Measurements from ENCODE around the gene POLR3GL.

POLR3GL gene

GRCh38 chr1:145986551-145986950 is 22.1 kb downstream of the POLR3GL start:
- H3K27me3 ChIP-seq (ENCODE audit: insufficient read depth, insufficient read length) = no peaks in the 10 kb centered on the region
- H3K4me3 ChIP-seq (ENCODE audit: insufficient read length, low read depth) = no peak overlapping the region
- no peak for DNase-seq (ENCODE audit: low read depth, low spot score)
- no peaks in the 10 kb centered on the region for H3K9me3 ChIP-seq (ENCODE audit: insufficient read depth, low read length)
- no peak overlapping the region for H3K9ac ChIP-seq (ENCODE audit: insufficient read length, low read depth)
- peaks cover 11% of the 10 kb centered on the region for H3K4me1 ChIP-seq (ENCODE audit: insufficient read depth, insufficient read length)
- no peaks in the 10 kb centered on the region for H3K36me3 ChIP-seq (ENCODE audit: insufficient read depth, insufficient read length, low read length)
- TF ChIP-seq SUZ12 (IDR thresholded peaks at IDR 0.05; ENCODE audit: extremely low read depth, insufficient read depth, insufficient read length) (no peak), ZNF274 (IDR thresholded peaks at IDR 0.05; ENCODE audit: low read depth, low read length) (no peak)

GRCh38 chr1:145987926-145988325 is 23.4 kb downstream of the POLR3GL start:
- DNase-seq (ENCODE audit: low read depth, low spot score) = no peak
- no peak overlapping the region for H3K4me3 ChIP-seq (ENCODE audit: insufficient read length, low read depth)
- H3K36me3 ChIP-seq (ENCODE audit: insufficient read depth, insufficient read length, low read length) = peaks cover 9% of the 10 kb centered on the region
- no peaks in the 10 kb centered on the region for H3K9me3 ChIP-seq (ENCODE audit: insufficient read depth, low read length)
- peaks cover 11% of the 10 kb centered on the region for H3K4me1 ChIP-seq (ENCODE audit: insufficient read depth, insufficient read length)
- H3K27me3 ChIP-seq (ENCODE audit: insufficient read depth, insufficient read length) = no peaks in the 10 kb centered on the region
- no peak overlapping the region for H3K9ac ChIP-seq (ENCODE audit: insufficient read length, low read depth)
- TF ChIP-seq YY1 (IDR thresholded peaks at IDR 0.05; ENCODE audit: insufficient read depth, insufficient read length) (no peak), SUZ12 (IDR thresholded peaks at IDR 0.05; ENCODE audit: extremely low read depth, insufficient read depth, insufficient read length) (no peak), ZNF274 (IDR thresholded peaks at IDR 0.05; ENCODE audit: low read depth, low read length) (no peak)

GRCh38 chr1:145988773-145989172 is 24.3 kb downstream of the POLR3GL start:
- no peak for DNase-seq (ENCODE audit: low read depth, low spot score)
- H3K9ac ChIP-seq (ENCODE audit: insufficient read length, low read depth) = no peak overlapping the region
- no peaks in the 10 kb centered on the region for H3K27me3 ChIP-seq (ENCODE audit: insufficient read depth, insufficient read length)
- H3K36me3 ChIP-seq (ENCODE audit: insufficient read depth, insufficient read length, low read length) = peaks cover 17% of the 10 kb centered on the region
- peaks cover 11% of the 10 kb centered on the region for H3K4me1 ChIP-seq (ENCODE audit: insufficient read depth, insufficient read length)
- H3K9me3 ChIP-seq (ENCODE audit: insufficient read depth, low read length) = no peaks in the 10 kb centered on the region
- no peak for TF ChIP-seq ZNF274 (IDR thresholded peaks at IDR 0.05; ENCODE audit: low read depth, low read length)
- no peak for TF ChIP-seq SUZ12 (IDR thresholded peaks at IDR 0.05; ENCODE audit: extremely low read depth, insufficient read depth, insufficient read length)
- TF ChIP-seq YY1 (IDR thresholded peaks at IDR 0.05; ENCODE audit: insufficient read depth, insufficient read length) = no peak
- no peak overlapping the region for H3K4me3 ChIP-seq (ENCODE audit: insufficient read length, low read depth)

- Histone ChIP-seq H3K4me1 (ENCODE audit: insufficient read depth, insufficient read length) (peaks cover 7% of the 10 kb centered on the region), H3K36me3 (ENCODE audit: insufficient read depth, insufficient read length, low read length) (peaks cover 31% of the 10 kb centered on the region), H3K4me3 (ENCODE audit: insufficient read length, low read depth) (no peak overlapping the region), H3K27me3 (ENCODE audit: insufficient read depth, insufficient read length) (no peaks in the 10 kb centered on the region), H3K9me3 (ENCODE audit: insufficient read depth, low read length) (no peaks in the 10 kb centered on the region), H3K9ac (ENCODE audit: insufficient read length, low read depth) (no peak overlapping the region)
- no peak for TF ChIP-seq YY1 (IDR thresholded peaks at IDR 0.05; ENCODE audit: insufficient read depth, insufficient read length)
- no peak for TF ChIP-seq ZNF274 (IDR thresholded peaks at IDR 0.05; ENCODE audit: low read depth, low read length)
- TF ChIP-seq SUZ12 (IDR thresholded peaks at IDR 0.05; ENCODE audit: extremely low read depth, insufficient read depth, insufficient read length) = no peak
- DNase-seq (ENCODE audit: low read depth, low spot score) = no peak
Measured at GRCh38 chr1:145990249-145990855, 25.9 kb downstream of the POLR3GL start.

- no peak for DNase-seq (ENCODE audit: low read depth, low spot score)
Measured at GRCh38 chr1:145991735-145992412, 27.4 kb downstream of the POLR3GL start.

GRCh38 chr1:145992502-145992936 is 28.0 kb downstream of the POLR3GL start:
- DNase-seq (ENCODE audit: low read depth, low spot score) = no peak
- H3K4me3 ChIP-seq (ENCODE audit: insufficient read length, low read depth) = no peak overlapping the region
- no peaks in the 10 kb centered on the region for H3K4me1 ChIP-seq (ENCODE audit: insufficient read depth, insufficient read length)
- H3K36me3 ChIP-seq (ENCODE audit: insufficient read depth, insufficient read length, low read length) = peaks cover 31% of the 10 kb centered on the region
- no peaks in the 10 kb centered on the region for H3K27me3 ChIP-seq (ENCODE audit: insufficient read depth, insufficient read length)
- TF ChIP-seq SUZ12 (IDR thresholded peaks at IDR 0.05; ENCODE audit: extremely low read depth, insufficient read depth, insufficient read length) (no peak), ZNF274 (IDR thresholded peaks at IDR 0.05; ENCODE audit: low read depth, low read length) (no peak), YY1 (IDR thresholded peaks at IDR 0.05; ENCODE audit: insufficient read depth, insufficient read length) (no peak)
- no peak overlapping the region for H3K9ac ChIP-seq (ENCODE audit: insufficient read length, low read depth)
- H3K9me3 ChIP-seq (ENCODE audit: insufficient read depth, low read length) = no peaks in the 10 kb centered on the region

More at GRCh38 chr1:145991735-145992412, 27.4 kb downstream of the POLR3GL start:
- TF ChIP-seq YY1 (IDR thresholded peaks at IDR 0.05; ENCODE audit: insufficient read depth, insufficient read length) (no peak), ZNF274 (IDR thresholded peaks at IDR 0.05; ENCODE audit: low read depth, low read length) (no peak), SUZ12 (IDR thresholded peaks at IDR 0.05; ENCODE audit: extremely low read depth, insufficient read depth, insufficient read length) (no peak)
- Histone ChIP-seq H3K4me3 (ENCODE audit: insufficient read length, low read depth) (no peak overlapping the region), H3K27me3 (ENCODE audit: insufficient read depth, insufficient read length) (no peaks in the 10 kb centered on the region), H3K36me3 (ENCODE audit: insufficient read depth, insufficient read length, low read length) (peaks cover 31% of the 10 kb centered on the region), H3K9me3 (ENCODE audit: insufficient read depth, low read length) (no peaks in the 10 kb centered on the region), H3K4me1 (ENCODE audit: insufficient read depth, insufficient read length) (no peaks in the 10 kb centered on the region), H3K9ac (ENCODE audit: insufficient read length, low read depth) (no peak overlapping the region)

GRCh38 chr1:145992958-145993617 is 28.6 kb downstream of the POLR3GL start:
- Histone ChIP-seq H3K36me3 (ENCODE audit: insufficient read depth, insufficient read length, low read length) (peaks cover 31% of the 10 kb centered on the region), H3K4me3 (ENCODE audit: insufficient read length, low read depth) (no peak overlapping the region), H3K27me3 (ENCODE audit: insufficient read depth, insufficient read length) (no peaks in the 10 kb centered on the region), H3K4me1 (ENCODE audit: insufficient read depth, insufficient read length) (no peaks in the 10 kb centered on the region), H3K9me3 (ENCODE audit: insufficient read depth, low read length) (no peaks in the 10 kb centered on the region), H3K9ac (ENCODE audit: insufficient read length, low read depth) (no peak overlapping the region)
- TF ChIP-seq SUZ12 (IDR thresholded peaks at IDR 0.05; ENCODE audit: extremely low read depth, insufficient read depth, insufficient read length) (no peak), YY1 (IDR thresholded peaks at IDR 0.05; ENCODE audit: insufficient read depth, insufficient read length) (no peak)
- no peak for DNase-seq (ENCODE audit: low read depth, low spot score)
